Progenitor cell of endocrine pancreas (in vitro differentiated cells): ENCODE data around the gene SOD3. TPM values are rescaled to one million over a fixed set of nuclear protein-coding genes. Genes with fewer than 3 reads are reported as not detected.
A peak's percentile ranks its signal among the peaks of the same experiment; 100 is the strongest.

Experiments used
- DNase-seq: peaks from one replicate; pipeline ENCODE4 v3.0.0; 2021; ENCODE audit warnings: low spot score; ENCODE audit not compliant: unreplicated experiment
- H3K27ac Mint-ChIP-seq: 2 replicates; pipeline ENCODE4 v1.8.0; 2021; ENCODE audit warnings: mild to moderate bottlenecking, moderate library complexity, mixed read lengths
- H3K27me3 Mint-ChIP-seq: 2 replicates; pipeline ENCODE4 v1.8.0; 2021; ENCODE audit warnings: mixed read lengths
- H3K36me3 Mint-ChIP-seq: 2 replicates; pipeline ENCODE4 v1.8.0; 2022; ENCODE audit warnings: mixed read lengths; ENCODE audit not compliant: insufficient read depth
- H3K4me1 Mint-ChIP-seq: 2 replicates; pipeline ENCODE4 v1.8.0; 2021; ENCODE audit warnings: low read depth, mixed read lengths
- H3K4me3 Mint-ChIP-seq: 2 replicates; pipeline ENCODE4 v1.8.0; 2021; ENCODE audit warnings: low read depth, mild to moderate bottlenecking, moderate library complexity, mixed read lengths
- H3K9me3 Mint-ChIP-seq: 2 replicates; pipeline ENCODE4 v1.8.0; 2021; ENCODE audit warnings: low read depth, mixed read lengths
- CTCF ChIP-seq: fragments of 200-600 bp; sonication (generic); IDR thresholded peaks from one replicate; pipeline ENCODE4 v1.5.0; 2021; ENCODE audit warnings: antibody characterized with exemption, mild to moderate bottlenecking; ENCODE audit not compliant: unreplicated experiment
- total RNA-seq: library from RNA; stranded (reverse); gene quantifications from 2 replicates; pipeline ENCODE4 v1.2.1, GENCODE V29; 2021

The SOD3 gene
- total RNA-seq, 1 donor from 2014 or later, result 6.2 TPM

DNA sequence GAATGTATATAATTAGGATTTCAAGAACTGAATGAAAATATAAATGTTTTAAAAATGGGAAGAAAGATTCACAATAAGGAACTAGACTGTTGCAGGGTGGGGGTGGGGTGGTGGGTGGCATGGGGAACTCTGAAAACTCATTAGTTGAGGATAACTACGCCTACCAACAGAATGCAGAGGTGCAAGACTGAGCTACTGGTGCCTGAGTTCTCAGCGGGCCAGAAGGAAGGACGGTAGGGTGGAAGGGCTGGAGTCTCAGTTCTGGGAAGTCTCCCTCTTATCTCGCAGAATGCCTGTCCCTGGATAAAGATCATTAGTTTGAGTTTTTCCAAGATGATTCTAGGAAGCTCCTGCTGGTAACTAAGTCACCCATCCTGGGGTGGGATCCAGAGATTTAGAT lies 1.3 kb upstream of the SOD3 start:
- Mint-ChIP-seq H3K9me3 (no peaks in the 10 kb centered on the region), H3K4me3 (no peak overlapping the region), H3K27me3 (peaks cover 24% of the 10 kb centered on the region)

DNA sequence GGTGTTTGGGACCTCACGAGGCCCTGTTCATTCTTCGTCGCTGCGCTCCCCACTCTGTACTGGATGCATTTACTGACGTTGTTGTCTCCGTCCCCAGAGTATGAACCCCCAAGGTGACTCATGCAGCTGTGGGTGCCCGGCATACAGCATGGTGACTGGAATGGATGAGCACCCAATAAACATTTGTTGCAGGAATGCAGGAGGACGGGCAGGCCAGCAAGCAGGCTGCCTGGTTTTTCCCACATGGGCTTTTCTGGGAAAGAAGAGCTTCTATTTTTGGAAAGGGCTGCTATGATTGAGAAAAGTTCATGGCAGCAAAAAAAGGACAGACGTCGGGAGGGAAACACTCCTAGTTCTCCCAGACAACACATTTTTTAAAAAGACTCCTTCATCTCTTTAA lies 893 bp upstream of the SOD3 start:
- TF ChIP-seq CTCF, result no peak

More for the DNA sequence above, 1.3 kb upstream of the SOD3 start:
- H3K4me1 Mint-ChIP-seq, result peaks cover 32% of the 10 kb centered on the region
- H3K36me3 Mint-ChIP-seq, result peaks cover 4% of the 10 kb centered on the region
- TF ChIP-seq CTCF, result no peak
- peak overlapping the region; percentile 65 for H3K27ac Mint-ChIP-seq
- DNase-seq, result no peak

DNA sequence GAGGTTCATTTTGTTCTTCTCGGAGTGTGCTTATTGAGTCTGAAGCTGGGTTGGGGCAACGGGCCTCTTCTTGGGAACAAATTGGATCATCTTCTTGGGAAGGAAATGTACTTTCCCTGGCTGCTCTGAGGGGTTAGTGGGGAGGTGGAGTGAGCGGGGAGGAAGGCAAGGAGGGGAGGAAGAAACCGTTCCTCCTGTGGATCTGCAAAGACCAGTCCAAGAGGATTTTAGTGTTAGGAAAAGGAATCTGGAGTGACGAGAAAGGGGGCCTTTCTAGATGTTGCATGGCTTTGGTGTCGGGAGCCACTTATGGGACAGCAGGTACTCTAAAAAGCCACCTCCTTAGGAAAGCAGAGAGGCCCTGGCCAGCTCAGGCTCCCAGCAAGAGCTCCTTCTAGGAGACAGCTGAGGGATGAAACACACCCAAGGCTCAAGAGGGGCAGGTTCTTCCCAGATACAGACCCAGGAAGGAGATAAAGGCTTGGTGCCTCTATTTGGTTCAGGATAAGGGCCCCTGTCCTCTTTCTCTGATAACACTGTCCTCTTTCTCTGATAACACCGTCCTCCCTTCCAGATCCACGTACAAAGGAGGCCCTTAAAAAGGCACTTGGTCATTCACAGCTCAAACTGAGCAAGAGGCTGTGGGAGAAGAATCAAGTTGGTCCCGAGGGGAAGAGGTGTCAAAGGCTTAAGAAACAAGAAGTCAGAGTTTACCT lies 451 bp downstream of the SOD3 start:
- H3K4me3 Mint-ChIP-seq, result peak overlapping the region; percentile 72
- H3K27ac Mint-ChIP-seq, result peak overlapping the region; percentile 89
- peaks cover 35% of the 10 kb centered on the region for H3K27me3 Mint-ChIP-seq
- no peaks in the 10 kb centered on the region for H3K9me3 Mint-ChIP-seq
- DNase-seq, result no peak
- H3K4me1 Mint-ChIP-seq, result peaks cover 37% of the 10 kb centered on the region
- peaks cover 4% of the 10 kb centered on the region for H3K36me3 Mint-ChIP-seq
- no peak for TF ChIP-seq CTCF

More for the DNA sequence above, 893 bp upstream of the SOD3 start:
- Mint-ChIP-seq H3K36me3 (peaks cover 4% of the 10 kb centered on the region), H3K9me3 (no peaks in the 10 kb centered on the region), H3K4me1 (peaks cover 32% of the 10 kb centered on the region), H3K27me3 (peaks cover 28% of the 10 kb centered on the region), H3K4me3 (no peak overlapping the region), H3K27ac (peak overlapping the region; percentile 65)
- DNase-seq, result no peak

DNA sequence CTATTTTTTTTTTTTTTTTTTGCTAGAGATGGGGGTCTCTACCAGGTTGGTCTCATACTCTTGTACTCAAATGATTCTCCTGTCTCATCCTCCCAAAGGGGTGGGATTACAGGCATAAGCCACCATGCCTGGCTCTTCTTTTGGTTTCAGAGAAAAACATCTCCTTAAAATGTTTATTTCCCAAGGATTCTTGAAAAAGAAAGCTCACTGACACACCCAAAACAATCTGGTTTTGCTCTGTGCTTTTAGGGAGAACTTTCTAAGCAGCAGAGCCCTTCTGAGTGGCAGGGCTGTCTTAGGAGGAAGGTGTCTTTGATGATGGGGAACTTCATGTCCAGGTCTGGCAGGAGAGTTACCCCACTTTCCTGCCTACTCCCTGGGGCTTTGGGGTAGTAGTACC lies 1.2 kb downstream of the SOD3 start:
- Mint-ChIP-seq H3K27ac (no peak overlapping the region), H3K4me3 (no peak overlapping the region), H3K27me3 (peaks cover 43% of the 10 kb centered on the region), H3K9me3 (no peaks in the 10 kb centered on the region), H3K36me3 (peaks cover 4% of the 10 kb centered on the region), H3K4me1 (peaks cover 35% of the 10 kb centered on the region)
- no peak for DNase-seq
- no peak for TF ChIP-seq CTCF

DNA sequence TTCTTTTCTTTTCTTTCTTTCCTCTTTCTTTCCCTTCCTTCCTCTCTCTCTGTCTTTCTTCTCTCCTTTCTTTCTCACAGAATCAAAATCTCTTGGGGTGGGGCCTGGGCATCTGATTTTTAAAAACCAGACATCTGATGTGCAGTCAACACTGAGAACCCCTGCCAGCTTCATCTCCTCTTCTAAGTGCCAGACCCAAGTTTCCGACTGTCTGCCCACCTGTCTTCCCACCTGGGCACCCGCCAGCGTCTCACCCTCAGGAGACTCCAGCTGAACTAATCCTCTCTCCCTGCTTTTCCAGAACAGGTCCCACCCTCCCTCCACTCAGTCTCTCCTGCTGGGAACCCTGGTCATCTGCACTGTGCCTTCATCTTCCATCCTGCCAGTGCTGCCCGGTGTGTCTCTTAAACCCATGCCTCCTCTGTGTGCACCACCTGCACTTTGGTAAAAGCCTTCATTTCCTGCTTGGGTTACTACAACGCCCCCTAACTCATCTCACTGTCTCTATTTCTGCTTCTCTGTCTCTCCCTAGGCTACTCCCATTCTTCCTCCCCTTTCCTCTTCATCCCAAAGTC lies 2.8 kb downstream of the SOD3 start:
- H3K36me3 Mint-ChIP-seq, result peaks cover 4% of the 10 kb centered on the region
- H3K27ac Mint-ChIP-seq, result no peak overlapping the region
- H3K27me3 Mint-ChIP-seq, result peaks cover 57% of the 10 kb centered on the region
- peaks cover 26% of the 10 kb centered on the region for H3K4me1 Mint-ChIP-seq
- no peak for DNase-seq
- H3K4me3 Mint-ChIP-seq, result no peak overlapping the region
- H3K9me3 Mint-ChIP-seq, result no peaks in the 10 kb centered on the region
- TF ChIP-seq CTCF, result no peak
